Measurements from ENCODE around the gene FXYD3.
"Not testable (repeated sequence)": the region's sequence is repeated elsewhere in the genome, so short reads cannot be mapped to it uniquely, and the experiment has no call there.

Gene FXYD3

GRCh38 chr19:35087393-35087792 is 28.2 kb upstream of the FXYD3 start:
- no peak for DNase-seq

DNA sequence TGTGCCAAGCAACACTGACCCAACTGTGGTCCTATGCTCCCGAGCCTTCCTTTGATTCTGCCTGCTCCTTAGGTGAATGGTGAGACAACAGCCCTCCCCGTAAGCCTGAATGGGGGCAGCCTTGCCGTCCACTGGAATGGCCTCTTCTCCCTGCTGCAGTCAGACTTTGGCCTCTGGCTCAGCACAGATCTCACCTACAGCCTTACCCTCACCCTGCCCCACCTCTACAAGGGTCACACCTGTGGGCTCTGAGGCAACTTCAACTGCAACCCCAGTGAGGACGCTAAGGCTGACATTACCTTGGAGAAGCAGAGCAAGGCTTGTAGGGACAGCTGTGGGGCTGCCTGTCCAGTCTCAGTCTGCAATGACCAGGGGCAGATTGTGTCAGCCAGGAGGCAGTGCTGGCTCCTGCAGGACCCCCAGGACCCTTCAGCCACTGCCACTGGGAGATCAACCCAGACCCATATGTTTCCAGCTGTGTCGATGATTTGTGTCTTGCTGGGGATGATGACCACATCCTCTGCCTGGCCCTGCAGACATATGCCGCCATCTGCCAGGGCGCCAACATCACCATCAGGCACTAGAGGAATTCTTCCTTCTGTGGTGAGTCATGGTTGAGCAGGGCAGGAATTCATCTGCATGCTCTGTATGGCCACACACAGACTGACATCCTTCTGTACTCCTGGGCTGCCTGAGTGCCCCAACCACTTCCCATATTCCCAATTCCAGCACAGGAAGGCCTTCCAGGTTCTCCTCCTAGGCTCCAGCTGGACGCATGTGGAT is 27.3 kb upstream of the FXYD3 start:
- no peak for DNase-seq

GRCh38 chr19:35089554-35089953 is 26.1 kb upstream of the FXYD3 start:
- DNase-seq: no peak

- DNase-seq: no peak
Observed at GRCh38 chr19:35090160-35090505, 25.5 kb upstream of the FXYD3 start.

GRCh38 chr19:35090506-35091214 is 25.0 kb upstream of the FXYD3 start:
- DNase-seq: no peak

- no peak for DNase-seq
Observed at GRCh38 chr19:35093430-35093829, 22.2 kb upstream of the FXYD3 start.

- DNase-seq: no peak
Observed at GRCh38 chr19:35093941-35094647, 21.5 kb upstream of the FXYD3 start.

GRCh38 chr19:35094656-35095055 is 21.0 kb upstream of the FXYD3 start:
- DNase-seq: no peak

GRCh38 chr19:35095667-35096368 is 19.8 kb upstream of the FXYD3 start:
- no peak for DNase-seq

DNA sequence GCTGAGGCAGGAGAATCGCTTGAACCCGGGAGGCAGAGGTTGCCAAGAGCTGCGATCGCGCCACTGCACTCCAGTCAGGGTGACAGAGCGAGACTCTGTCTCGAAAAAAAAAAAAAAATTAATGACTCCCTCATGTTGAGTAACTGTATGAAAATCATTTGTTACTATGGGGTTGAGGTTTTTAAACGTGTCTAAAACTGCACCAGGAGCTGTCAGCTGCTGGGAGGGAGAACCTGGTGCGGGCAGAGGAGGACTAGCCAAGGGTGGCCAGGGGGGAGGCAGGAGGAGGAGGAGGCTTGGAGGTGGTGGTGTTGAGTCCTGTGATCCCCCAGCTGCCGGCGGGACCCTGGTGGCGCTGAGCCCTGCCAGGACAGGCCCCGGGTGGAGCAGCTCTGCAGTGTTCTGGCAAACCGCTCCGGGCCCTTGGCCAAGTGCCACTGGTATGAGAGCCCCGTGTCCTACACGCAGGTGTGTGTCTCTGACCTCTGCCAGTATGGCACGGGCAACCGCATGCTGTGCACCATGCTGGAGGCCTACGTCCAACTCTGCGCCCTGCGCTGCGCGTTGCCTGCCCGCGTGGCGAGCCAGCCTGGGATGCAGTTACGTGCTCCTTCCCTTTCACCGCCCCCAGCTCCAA is 17.1 kb upstream of the FXYD3 start:
- no peak for DNase-seq

DNA sequence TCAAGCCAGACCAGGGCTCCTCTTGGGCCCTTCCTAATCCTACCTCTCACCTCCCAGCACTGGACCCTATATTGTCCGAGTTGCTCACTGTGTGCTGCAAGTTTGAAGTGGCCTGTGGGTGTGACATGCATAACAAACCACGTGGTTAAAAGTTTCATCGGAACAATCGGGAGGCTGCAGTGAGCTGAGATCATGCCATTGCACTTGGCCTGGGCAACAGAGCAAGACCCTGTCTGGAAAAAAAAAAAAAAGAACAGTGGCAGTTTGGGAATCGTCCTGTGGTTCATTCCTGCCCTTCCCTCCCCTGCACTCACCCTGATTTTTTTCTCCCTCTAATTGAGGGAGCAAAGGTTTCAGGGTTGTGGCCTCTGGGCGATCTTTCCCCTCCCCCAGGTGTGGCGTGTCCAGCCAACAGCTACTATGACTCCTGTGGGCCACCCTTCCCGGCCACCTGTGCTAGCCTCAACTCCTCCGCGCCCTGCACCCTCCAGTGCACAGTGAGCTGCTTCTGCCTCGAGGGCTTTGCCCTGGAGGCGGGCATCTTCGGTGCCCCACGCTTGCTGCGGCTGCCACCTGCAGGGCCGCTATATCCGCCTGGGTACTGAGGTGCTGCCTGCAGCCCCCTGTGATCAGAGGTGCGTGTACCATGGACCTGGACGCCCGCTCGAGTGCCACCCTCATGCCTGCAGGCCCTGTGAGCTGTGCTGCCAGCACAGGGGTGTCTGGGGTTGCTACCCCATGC is 16.3 kb upstream of the FXYD3 start:
- DNase-seq: no peak

DNA sequence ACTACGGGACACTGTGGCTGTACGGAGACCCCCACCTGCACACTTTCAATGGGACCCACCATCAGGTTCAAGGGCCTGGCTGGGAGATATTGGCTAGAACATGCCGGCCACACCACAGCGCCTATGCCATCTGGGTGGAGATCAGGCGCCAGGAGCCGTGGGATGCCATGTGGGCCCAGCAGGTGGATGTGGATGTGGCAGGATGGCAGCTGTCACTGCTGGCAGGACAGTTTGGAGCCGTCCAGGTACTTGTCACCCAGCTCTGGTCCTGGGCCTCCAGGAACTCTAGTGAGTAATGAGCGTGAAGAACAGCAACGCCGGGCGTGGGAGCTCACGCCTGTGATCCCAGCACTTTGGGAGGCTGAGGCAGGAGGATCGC is 15.7 kb upstream of the FXYD3 start:
- no peak for DNase-seq

GRCh38 chr19:35100588-35101533 is 14.8 kb upstream of the FXYD3 start:
- DNase-seq: no peak

- not testable (repeated sequence) for DNase-seq
Observed at GRCh38 chr19:35101949-35102348, 13.7 kb upstream of the FXYD3 start.

GRCh38 chr19:35103614-35104013 is 12.0 kb upstream of the FXYD3 start:
- DNase-seq: not testable (repeated sequence)

GRCh38 chr19:35104361-35104760 is 11.3 kb upstream of the FXYD3 start:
- DNase-seq: no peak

- no peak for DNase-seq
Observed at GRCh38 chr19:35105047-35105410, 10.6 kb upstream of the FXYD3 start.

- no peak for DNase-seq
Observed at GRCh38 chr19:35105411-35106290, 10.0 kb upstream of the FXYD3 start.

DNA sequence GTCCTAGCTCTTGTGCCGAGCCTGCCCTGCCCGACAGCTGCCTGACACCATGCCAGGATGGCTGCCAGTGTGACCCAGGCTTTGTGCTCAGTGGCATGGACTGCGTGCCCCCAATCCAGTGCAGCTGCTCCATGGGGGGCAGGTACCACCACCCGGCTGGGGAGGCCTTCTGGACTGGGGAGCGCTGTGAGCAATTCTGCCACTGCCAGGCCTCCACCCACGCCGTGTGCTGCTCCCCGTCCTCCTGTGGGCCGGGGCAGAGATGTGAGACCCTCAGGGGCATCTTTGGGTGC is 9.4 kb upstream of the FXYD3 start:
- no peak for DNase-seq

DNA sequence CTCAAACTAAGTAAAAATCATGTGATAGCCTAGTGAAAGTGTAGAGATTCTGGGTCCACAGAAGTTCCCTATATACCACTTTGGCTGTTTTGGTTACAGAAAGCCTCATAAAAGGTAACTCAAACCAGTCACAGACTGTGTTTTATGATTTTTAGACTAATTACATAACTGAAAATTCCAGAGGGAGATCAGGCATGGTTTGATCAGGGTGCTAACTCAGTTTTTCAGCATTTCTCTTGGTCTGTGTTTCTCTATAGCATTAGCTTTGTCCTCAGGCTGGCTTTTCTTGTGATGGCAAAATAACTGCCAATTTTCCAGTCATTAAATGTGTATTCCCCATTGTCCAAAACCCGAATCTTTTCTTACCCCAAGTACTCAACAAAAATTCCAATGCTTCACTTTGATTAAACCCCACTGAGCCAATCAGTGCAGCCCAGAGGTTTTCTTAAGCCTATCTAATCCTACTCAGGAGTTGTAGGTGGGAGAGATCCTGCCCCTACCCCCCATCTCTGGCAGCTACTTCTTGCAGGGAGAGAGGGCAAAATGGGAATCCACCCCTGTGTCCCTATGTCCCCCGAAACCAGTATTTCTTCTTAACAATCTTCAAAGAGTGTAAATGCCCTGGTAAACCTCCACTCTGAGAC is 8.6 kb upstream of the FXYD3 start:
- no peak for DNase-seq
